ENCODE measurements around the gene GALNT7. TPM values are rescaled to one million over a fixed set of nuclear protein-coding genes. Genes with fewer than 3 reads are reported as not detected.
A peak's percentile ranks its signal among the peaks of the same experiment; 100 is the strongest.
"Not testable (repeated sequence)": the region's sequence is repeated elsewhere in the genome, so short reads cannot be mapped to it uniquely, and the experiment has no call there.

Gene GALNT7, protein sequence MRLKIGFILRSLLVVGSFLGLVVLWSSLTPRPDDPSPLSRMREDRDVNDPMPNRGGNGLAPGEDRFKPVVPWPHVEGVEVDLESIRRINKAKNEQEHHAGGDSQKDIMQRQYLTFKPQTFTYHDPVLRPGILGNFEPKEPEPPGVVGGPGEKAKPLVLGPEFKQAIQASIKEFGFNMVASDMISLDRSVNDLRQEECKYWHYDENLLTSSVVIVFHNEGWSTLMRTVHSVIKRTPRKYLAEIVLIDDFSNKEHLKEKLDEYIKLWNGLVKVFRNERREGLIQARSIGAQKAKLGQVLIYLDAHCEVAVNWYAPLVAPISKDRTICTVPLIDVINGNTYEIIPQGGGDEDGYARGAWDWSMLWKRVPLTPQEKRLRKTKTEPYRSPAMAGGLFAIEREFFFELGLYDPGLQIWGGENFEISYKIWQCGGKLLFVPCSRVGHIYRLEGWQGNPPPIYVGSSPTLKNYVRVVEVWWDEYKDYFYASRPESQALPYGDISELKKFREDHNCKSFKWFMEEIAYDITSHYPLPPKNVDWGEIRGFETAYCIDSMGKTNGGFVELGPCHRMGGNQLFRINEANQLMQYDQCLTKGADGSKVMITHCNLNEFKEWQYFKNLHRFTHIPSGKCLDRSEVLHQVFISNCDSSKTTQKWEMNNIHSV
- total RNA-seq, result 10 to 100 TPM; 17.3 to 19.4 TPM

DNA sequence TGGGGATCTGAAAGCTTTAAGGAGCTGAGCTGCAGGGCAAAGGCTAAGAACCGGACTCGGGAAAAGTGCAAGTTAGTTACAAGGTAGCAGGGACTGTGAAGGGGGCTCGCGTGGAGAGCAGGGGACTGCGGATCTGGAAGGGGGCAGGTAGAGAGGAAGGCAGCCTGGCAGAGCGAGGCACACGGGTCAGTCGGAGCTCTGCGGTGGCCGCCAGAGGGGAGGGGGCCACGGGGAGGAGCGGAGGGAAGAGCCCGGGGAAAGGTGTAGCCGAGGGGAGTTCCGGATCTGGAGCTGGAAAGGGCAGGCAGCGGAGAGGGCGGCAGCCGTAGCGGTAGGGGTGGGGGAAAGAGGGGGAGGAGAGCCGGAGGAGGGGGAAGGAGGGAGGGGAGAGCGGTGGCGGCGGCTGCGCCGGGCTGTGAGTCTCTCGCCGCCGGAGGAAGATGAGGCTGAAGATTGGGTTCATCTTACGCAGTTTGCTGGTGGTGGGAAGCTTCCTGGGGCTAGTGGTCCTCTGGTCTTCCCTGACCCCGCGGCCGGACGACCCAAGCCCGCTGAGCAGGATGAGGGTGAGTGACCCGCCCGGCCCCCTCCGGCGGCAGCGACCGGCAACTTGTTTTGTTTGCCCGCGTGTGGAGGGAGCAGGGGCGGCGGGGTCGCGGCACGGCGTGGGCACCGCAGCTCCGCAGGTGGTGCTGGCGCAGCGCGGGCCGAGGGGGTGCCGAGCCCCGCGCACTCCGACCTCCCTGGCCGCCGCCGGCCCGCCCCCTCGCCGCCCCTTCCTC lies at the start of gene GALNT7:
GALNT7 (plus strand) TSS at position 416 of the 782 bp plus-strand sequence; CDS start at position 441, 25 bp downstream.
- ATAC-seq (peak; percentile 64 to 74), DNase-seq (ENCODE audit: low spot score) (peak; percentile 70)
- Mint-ChIP-seq H3K36me3 (peaks cover 6% of the 10 kb centered on the region), H3K4me3 (peak within 1 kb of the TSS; percentile 100), H3K27me3 (no peaks in the 10 kb centered on the region), H3K4me1 (ENCODE audit: low read depth in 2 of 2) (peaks cover 25 to 32% of the 10 kb centered on the region in 2 donors), H3K9me3 (no peaks in the 10 kb centered on the region), H3K27ac (peak within 1 kb of the TSS; percentile 87 to 90)

DNA sequence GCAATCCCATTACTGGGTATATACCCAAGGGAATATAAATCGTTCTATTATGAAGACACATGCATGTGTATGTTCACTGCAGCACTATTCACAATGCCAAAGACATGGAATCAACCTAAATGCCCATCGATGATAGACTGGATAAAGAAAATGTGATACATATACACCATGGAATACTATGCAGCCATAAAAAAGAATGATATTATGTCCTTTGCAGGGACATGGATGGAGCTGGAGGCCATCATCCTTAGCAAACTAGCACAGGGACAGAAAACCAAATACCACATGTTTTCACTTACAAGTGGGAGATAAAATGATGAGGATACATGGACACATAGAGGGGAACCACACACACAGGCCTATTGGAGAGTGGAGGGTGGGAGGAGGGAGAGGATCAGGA lies 49.8 kb upstream of the GALNT7 start:
- not testable (repeated sequence) for H3K4me1 Mint-ChIP-seq (ENCODE audit: low read depth in 2 of 2); H3K4me3 Mint-ChIP-seq; DNase-seq (ENCODE audit: low spot score); H3K27ac Mint-ChIP-seq; H3K9me3 Mint-ChIP-seq; H3K36me3 Mint-ChIP-seq; ATAC-seq
- peaks cover 6 to 12% of the 10 kb centered on the region in 2 donors for H3K27me3 Mint-ChIP-seq

DNA sequence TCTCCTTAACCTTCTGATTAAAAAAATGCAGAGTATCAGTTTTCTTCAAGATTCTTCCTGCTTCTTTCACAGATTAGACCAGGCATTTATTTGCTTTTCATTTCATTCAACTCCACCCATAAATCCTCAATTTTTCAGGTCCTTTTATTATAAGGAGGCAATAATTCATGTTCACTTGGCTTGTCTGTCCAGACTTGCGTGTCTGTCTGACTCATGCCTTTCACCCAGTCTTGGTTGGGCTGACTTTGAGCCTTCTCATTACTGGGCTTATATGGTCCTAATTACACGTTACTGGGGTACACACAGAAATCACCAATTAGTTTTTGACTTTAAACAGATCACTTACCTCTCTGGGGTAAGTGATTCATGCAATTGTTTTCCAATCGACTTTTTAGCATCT lies 48.8 kb upstream of the GALNT7 start:
- Mint-ChIP-seq H3K9me3 (no peaks in the 10 kb centered on the region), H3K36me3 (no peaks in the 10 kb centered on the region), H3K4me3 (no peak overlapping the region), H3K4me1 (ENCODE audit: low read depth in 2 of 2) (no peaks in the 10 kb centered on the region), H3K27ac (no peak overlapping the region), H3K27me3 (peaks cover 2 to 3% of the 10 kb centered on the region in 2 donors)
- ATAC-seq (no peak), DNase-seq (ENCODE audit: low spot score) (no peak)

DNA sequence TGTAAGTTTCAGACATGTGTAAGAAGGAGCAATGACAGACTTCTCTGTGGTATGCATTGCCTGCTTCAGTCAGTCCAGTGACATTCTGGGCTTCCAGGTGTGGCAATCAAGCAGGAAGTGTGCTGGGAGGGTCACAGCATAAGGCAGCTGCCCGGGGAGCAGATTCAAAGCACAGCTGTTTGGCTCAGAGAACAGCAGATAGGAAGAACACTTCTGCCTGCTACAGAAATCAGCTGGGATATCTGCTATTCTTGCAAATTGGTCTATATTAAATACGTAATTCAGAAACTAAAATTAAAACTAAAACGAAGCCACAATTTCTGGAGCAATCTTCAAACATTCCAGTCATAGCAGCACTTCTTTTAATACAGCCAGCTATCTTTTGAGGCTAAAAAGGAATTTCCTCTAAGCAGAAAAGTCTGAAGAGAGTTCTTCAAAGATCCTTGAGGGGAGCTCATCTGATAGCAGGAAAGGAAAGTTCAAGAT lies 47.5 kb upstream of the GALNT7 start:
- peak overlapping the region in 1 of 2 donors; percentile 60 for H3K27ac Mint-ChIP-seq
- no peak for DNase-seq (ENCODE audit: low spot score)
- H3K9me3 Mint-ChIP-seq, result no peaks in the 10 kb centered on the region
- H3K4me3 Mint-ChIP-seq, result no peak overlapping the region
- no peaks in the 10 kb centered on the region for H3K36me3 Mint-ChIP-seq
- peaks cover 3 to 4% of the 10 kb centered on the region in 2 donors for H3K27me3 Mint-ChIP-seq
- no peaks in the 10 kb centered on the region for H3K4me1 Mint-ChIP-seq (ENCODE audit: low read depth in 2 of 2)
- ATAC-seq, result peak in 1 of 2 donors; percentile 59

DNA sequence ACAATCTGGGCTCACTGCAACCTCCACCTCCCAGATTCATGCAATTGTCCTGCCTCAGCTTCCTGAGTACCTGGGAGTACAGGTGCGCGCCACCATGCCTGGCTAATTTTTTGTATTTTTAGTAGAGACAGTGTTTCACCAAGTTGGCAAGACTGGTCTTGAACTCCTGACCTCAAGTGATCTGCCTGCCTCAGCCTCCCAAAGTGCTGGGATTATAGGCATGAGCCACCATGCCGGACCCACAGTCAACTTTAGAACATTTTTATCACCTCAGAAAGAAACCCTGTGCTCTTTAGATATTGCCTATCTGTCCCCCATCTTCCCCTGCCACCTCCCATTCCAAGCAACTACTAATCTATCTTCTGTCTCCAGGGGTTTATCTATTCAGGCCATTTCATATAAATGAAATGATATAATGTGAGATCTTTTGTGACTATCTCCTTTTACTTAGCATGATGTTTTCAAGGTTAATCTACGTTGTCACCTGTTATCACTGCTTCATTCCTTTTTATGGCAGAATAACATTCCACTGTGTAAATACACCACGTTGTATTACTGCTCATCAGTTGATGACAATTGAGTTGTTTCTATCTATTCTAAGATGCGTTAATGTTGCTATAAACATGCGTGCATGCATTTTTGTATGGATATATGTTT lies 44.3 kb upstream of the GALNT7 start:
- Mint-ChIP-seq H3K27ac (no peak overlapping the region), H3K36me3 (no peaks in the 10 kb centered on the region), H3K4me3 (no peak overlapping the region), H3K4me1 (ENCODE audit: low read depth in 2 of 2) (no peaks in the 10 kb centered on the region), H3K9me3 (no peaks in the 10 kb centered on the region), H3K27me3 (peaks cover 6 to 14% of the 10 kb centered on the region in 2 donors)
- no peak for ATAC-seq
- DNase-seq (ENCODE audit: low spot score), result no peak

DNA sequence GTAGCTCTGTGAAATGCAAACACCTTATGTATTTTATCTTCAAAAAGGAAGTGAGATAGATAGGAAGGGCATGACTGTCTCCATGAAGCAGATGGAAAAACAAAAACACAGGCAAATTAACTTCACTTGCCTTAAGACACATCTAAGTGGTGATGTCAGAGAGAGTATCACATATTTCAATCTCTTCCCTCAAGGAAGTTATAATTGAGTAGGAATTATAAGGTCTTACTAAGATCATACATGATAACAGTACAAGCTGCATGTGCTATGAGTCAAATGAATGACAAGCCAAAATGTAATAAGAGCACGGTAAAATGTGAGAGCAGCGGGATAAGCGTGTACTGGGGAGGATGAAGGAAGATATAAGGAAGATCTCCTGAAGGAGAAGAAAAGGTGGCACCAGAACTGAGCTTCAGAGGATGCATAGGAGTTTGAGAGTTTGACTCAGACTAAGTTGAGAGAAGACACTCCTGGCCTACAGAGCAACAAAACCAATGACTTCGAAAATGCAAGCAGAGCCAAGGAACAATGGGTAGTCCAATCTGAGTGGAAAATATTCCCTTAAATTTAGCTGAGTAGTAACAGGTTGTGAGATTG lies 43.3 kb upstream of the GALNT7 start:
- no peak overlapping the region for H3K4me3 Mint-ChIP-seq
- H3K36me3 Mint-ChIP-seq, result no peaks in the 10 kb centered on the region
- DNase-seq (ENCODE audit: low spot score) (no peak), ATAC-seq (no peak)
- H3K27ac Mint-ChIP-seq, result no peak overlapping the region
- H3K4me1 Mint-ChIP-seq (ENCODE audit: low read depth in 2 of 2), result no peaks in the 10 kb centered on the region
- no peaks in the 10 kb centered on the region for H3K9me3 Mint-ChIP-seq
- peaks cover 6 to 14% of the 10 kb centered on the region in 2 donors for H3K27me3 Mint-ChIP-seq

DNA sequence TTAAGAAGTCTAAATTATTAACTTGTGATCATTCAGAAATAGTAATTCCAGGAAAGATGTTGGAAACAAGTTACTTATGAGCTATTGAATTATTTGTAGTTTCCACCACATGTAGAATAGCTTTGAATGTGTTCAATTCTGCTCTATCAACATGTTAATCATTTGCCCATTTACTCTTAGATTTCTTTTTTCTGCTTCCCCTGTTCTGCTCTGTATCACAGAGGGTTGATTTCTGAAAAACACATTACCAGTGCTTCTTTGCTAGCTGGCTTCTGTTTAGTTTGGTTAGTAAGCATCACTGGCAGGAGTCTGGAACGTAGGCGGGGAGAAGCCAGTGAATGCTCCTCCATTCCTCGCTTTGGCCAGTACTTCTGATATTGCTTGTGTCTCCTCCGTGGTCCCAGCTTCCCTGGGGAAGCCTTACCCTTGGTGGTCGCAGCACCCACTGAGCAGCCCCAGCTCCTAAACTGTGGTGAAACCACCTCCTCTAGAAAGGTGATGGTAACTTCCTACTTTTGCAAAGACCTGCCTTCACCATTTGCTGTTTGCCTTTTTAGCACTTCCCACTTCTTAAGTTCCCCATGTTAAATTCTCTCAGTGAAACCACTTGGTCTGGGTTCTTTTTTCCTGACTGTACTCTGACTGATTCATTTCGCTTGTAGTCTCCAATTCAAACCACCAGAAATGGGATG lies 40.3 kb upstream of the GALNT7 start:
- Mint-ChIP-seq H3K9me3 (no peaks in the 10 kb centered on the region), H3K27me3 (peaks cover 9 to 14% of the 10 kb centered on the region in 2 donors), H3K4me1 (ENCODE audit: low read depth in 2 of 2) (no peaks in the 10 kb centered on the region), H3K27ac (no peak overlapping the region), H3K4me3 (no peak overlapping the region), H3K36me3 (no peaks in the 10 kb centered on the region)
- DNase-seq (ENCODE audit: low spot score) (no peak), ATAC-seq (no peak)

DNA sequence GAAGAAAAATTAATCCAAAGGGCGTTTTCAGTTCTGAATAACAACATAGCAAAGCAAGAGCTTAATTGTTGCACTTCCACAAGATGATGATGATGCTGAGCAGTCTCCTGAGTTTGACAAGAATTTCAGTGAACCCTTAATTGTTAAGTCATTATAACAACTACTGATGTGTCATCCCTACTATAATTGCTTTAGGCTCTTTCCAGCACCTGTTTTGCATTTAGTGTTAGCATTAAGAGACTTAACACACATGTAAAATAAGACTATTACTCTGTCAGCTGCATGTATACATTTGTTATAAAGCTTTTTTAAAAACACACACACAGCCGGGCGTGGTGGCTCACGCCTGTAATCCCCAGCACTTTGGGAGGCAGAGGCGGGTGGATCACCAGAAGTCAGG lies 37.9 kb upstream of the GALNT7 start:
- Mint-ChIP-seq H3K4me3 (no peak overlapping the region), H3K36me3 (no peaks in the 10 kb centered on the region), H3K27ac (no peak overlapping the region), H3K9me3 (no peaks in the 10 kb centered on the region), H3K27me3 (peaks cover 9 to 13% of the 10 kb centered on the region in 2 donors), H3K4me1 (ENCODE audit: low read depth in 2 of 2) (no peaks in the 10 kb centered on the region)
- ATAC-seq (no peak), DNase-seq (ENCODE audit: low spot score) (no peak)

DNA sequence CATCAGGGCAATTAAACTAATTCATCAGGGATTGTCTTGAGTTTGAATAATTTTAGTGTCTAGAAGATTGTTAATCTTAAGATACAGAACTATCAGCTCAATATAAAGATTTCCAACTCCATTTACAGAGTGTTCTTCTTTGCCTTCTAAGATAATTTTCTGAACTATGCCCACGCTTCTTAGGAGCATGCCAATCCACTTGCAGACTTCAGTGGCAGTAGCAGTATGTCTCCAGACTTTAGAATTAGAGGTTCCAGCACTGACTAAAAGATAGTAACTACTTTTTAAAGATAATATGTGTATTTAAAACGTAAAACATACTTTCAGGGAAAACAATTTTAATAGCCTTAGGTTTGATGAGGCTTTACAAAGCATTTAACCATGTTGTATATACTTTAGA lies 34.2 kb upstream of the GALNT7 start:
- no peaks in the 10 kb centered on the region for H3K9me3 Mint-ChIP-seq
- H3K4me1 Mint-ChIP-seq (ENCODE audit: low read depth in 2 of 2), result no peaks in the 10 kb centered on the region
- peaks cover 7% of the 10 kb centered on the region in 2 donors for H3K27me3 Mint-ChIP-seq
- no peak overlapping the region for H3K4me3 Mint-ChIP-seq
- no peaks in the 10 kb centered on the region for H3K36me3 Mint-ChIP-seq
- ATAC-seq (no peak), DNase-seq (ENCODE audit: low spot score) (no peak)
- no peak overlapping the region for H3K27ac Mint-ChIP-seq

DNA sequence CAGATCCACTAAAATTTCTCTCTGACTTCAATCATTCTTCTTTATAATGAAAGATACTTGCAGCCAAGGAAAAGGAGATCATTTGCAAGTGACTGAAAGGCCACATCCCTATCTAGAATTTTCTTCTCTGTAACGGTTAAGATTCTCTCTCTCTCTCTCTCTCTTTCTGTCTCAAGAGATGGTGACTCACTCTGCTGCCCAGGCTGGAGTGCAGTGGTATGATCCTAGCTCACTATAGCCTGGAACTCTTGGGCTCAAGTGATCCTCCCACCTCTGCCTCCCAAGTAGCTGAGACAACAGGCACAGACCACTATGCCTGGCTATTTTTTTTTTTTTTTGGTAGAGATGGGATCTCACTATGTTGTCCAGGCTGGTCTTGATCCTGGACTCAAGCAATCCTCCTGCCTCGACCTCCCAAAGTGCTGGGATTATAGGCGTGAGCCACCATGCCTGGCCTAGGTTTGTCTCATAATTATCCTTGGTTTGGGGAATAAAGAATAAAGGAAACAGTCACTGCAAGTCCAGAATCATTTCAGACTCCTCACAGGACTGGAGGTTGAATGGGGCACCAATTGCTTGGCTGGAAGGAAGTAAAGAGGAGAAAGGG lies 33.3 kb upstream of the GALNT7 start:
- Mint-ChIP-seq H3K9me3 (no peaks in the 10 kb centered on the region), H3K36me3 (no peaks in the 10 kb centered on the region), H3K4me1 (ENCODE audit: low read depth in 2 of 2) (no peaks in the 10 kb centered on the region), H3K27me3 (peaks cover 7 to 12% of the 10 kb centered on the region in 2 donors), H3K27ac (no peak overlapping the region), H3K4me3 (no peak overlapping the region)
- no peak for DNase-seq (ENCODE audit: low spot score)
- ATAC-seq, result no peak

DNA sequence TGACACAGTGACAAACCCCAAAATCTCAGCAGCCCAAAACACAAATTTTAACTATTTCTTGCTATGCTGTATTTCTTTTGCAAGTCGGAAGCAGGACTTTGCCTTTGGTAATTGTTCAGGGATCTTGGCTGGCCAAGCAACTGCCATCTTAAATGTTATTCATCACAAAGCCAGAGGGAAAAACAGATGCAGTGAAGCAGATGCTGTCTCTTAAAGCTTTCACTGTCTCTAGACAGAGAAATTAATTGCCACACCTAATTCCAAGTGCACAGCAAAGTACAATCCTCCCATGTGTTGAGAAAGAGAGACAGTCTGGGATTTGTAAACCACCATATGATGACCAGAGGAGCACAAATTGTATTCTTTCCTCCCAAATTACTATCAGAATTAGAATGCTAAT lies 30.0 kb upstream of the GALNT7 start:
- no peaks in the 10 kb centered on the region for H3K4me1 Mint-ChIP-seq (ENCODE audit: low read depth in 2 of 2)
- H3K27me3 Mint-ChIP-seq, result peaks cover 4 to 18% of the 10 kb centered on the region in 2 donors
- ATAC-seq (no peak), DNase-seq (ENCODE audit: low spot score) (no peak)
- H3K36me3 Mint-ChIP-seq, result no peaks in the 10 kb centered on the region
- H3K27ac Mint-ChIP-seq, result no peak overlapping the region
- H3K4me3 Mint-ChIP-seq, result no peak overlapping the region
- no peaks in the 10 kb centered on the region for H3K9me3 Mint-ChIP-seq

DNA sequence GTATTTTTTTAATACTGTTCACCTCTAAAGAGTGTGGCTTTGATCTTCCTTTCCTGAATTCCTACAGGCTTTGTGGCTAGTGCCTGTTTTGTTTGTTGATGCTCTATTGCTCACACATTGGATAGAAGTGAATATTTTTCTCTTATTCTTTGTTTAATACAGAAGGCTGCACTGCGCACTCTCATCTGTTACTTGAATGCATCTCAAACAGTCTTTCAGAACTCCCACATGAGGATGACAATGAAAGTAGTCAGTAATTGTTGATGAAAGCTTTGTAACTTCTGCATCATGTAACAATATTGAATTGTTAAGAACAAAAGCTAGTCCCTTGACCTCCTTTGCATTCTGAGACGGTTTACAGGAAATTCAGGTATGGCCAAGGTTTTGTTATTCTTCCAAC lies 29.1 kb upstream of the GALNT7 start:
- Mint-ChIP-seq H3K4me3 (no peak overlapping the region), H3K36me3 (no peaks in the 10 kb centered on the region), H3K4me1 (ENCODE audit: low read depth in 2 of 2) (no peaks in the 10 kb centered on the region), H3K9me3 (no peaks in the 10 kb centered on the region), H3K27me3 (peaks cover 4 to 23% of the 10 kb centered on the region in 2 donors), H3K27ac (no peak overlapping the region)
- ATAC-seq, result no peak
- DNase-seq (ENCODE audit: low spot score), result no peak
